Thymus (tissue), 11 donors: Measurements from ENCODE around the gene PLEKHA6. TPM values are rescaled to one million over a fixed set of nuclear protein-coding genes. Genes with fewer than 3 reads are reported as not detected.

ENCODE experiments used
- DNase-seq, 9 donors: peaks; one replicate each; pipeline ENCODE4 v3.0.0-alpha.2; 2013; ENCODE audit warnings: low spot score in 9 of 9, low read depth in 6 of 9, missing footprints in 1 of 9
- H3K27ac ChIP-seq, 2 donors: one replicate each; pipeline ENCODE4 v1.5.1; 2013; ENCODE audit warnings: control low read depth in 1 of 2, low read depth in 1 of 2, low read length in 1 of 2, mild to moderate bottlenecking in 1 of 2, moderate library complexity in 1 of 2
- H3K27me3 ChIP-seq, 2 donors: one replicate each; pipeline ENCODE4 v1.5.1; 2013; ENCODE audit warnings: low read length in 1 of 2; ENCODE audit not compliant: control insufficient read depth in 2 of 2, insufficient read depth in 1 of 2
- H3K36me3 ChIP-seq, 2 donors: one replicate each; pipeline ENCODE4 v1.5.1; 2013; ENCODE audit warnings: low read length in 1 of 2, mild to moderate bottlenecking in 1 of 2, moderate library complexity in 1 of 2; ENCODE audit not compliant: control insufficient read depth in 2 of 2, insufficient read depth in 2 of 2
- H3K4me1 ChIP-seq, 2 donors: one replicate each; pipeline ENCODE4 v1.5.1; 2013; ENCODE audit warnings: low read length in 2 of 2; ENCODE audit not compliant: control insufficient read depth in 2 of 2, insufficient read depth in 2 of 2
- H3K4me3 ChIP-seq, 2 donors: one replicate each; pipeline ENCODE4 v1.5.1; 2013; ENCODE audit warnings: low read length in 2 of 2, control low read depth in 1 of 2, mild to moderate bottlenecking in 1 of 2
- H3K9me3 ChIP-seq, 2 donors: one replicate each; pipeline ENCODE4 v1.5.1; 2013; ENCODE audit warnings: low read length in 1 of 2, mild to moderate bottlenecking in 1 of 2; ENCODE audit not compliant: control insufficient read depth in 2 of 2, insufficient read depth in 1 of 2
- WGBS: extraction: QIAGEN DNeasy Blood & Tissue Kit; methylation state at CpG from one replicate; pipeline ENCODE4 v1.1.7; 2013; 5-methylcytosine and 5-hydroxymethylcytosine counted together
- polyA plus RNA-seq: library from polyadenylated mRNA; stranded (reverse); fragments of 200-250 nt; gene quantifications from one replicate; pipeline ENCODE4 v1.2.3, GENCODE V29; 2013
- total RNA-seq: library from RNA; stranded (reverse); fragments of 120-200 nt; gene quantifications from one replicate; pipeline ENCODE4 v1.2.4, GENCODE V29; 2013
- donor health status: healthy.

Gene PLEKHA6
- total and polyA plus RNA-seq, 2 donors = 0.47 to 1.4 TPM

- no peak overlapping the region for H3K4me3 ChIP-seq
Observed at GRCh38 chr1:204350857-204351573, 8.7 kb downstream of the PLEKHA6 start.

GRCh38 chr1:204350312-204350711 is 9.4 kb downstream of the PLEKHA6 start:
- H3K27me3 ChIP-seq = no peaks in the 10 kb centered on the region
- no peaks in the 10 kb centered on the region for H3K9me3 ChIP-seq
- H3K27ac ChIP-seq = no peak overlapping the region
- no peak overlapping the region for H3K4me3 ChIP-seq
- H3K4me1 ChIP-seq = peaks cover 4 to 16% of the 10 kb centered on the region in 2 donors
- H3K36me3 ChIP-seq = no peaks in the 10 kb centered on the region
- no peak for DNase-seq
- WGBS = 81% methylated on average over 6 of the region's 6 CpGs

More at GRCh38 chr1:204350857-204351573, 8.7 kb downstream of the PLEKHA6 start:
- Histone ChIP-seq H3K9me3 (no peaks in the 10 kb centered on the region), H3K4me1 (peaks cover 4 to 16% of the 10 kb centered on the region in 2 donors), H3K27me3 (no peaks in the 10 kb centered on the region), H3K27ac (no peak overlapping the region), H3K36me3 (no peaks in the 10 kb centered on the region)
- WGBS = 43% methylated on average over 20 of the region's 20 CpGs
- peak in 3 of 9 donors; percentile 44 to 60 (median 49) for DNase-seq

- DNase-seq = no peak
- Histone ChIP-seq H3K27me3 (no peaks in the 10 kb centered on the region), H3K27ac (no peak overlapping the region), H3K4me3 (no peak overlapping the region), H3K9me3 (no peaks in the 10 kb centered on the region), H3K36me3 (no peaks in the 10 kb centered on the region), H3K4me1 (peaks cover 4 to 16% of the 10 kb centered on the region in 2 donors)
- WGBS = 89% methylated on average over 7 of the region's 7 CpGs
Observed at GRCh38 chr1:204349602-204350001, 10.1 kb downstream of the PLEKHA6 start.

GRCh38 chr1:204348722-204349121 is 11.0 kb downstream of the PLEKHA6 start:
- Histone ChIP-seq H3K27ac (no peak overlapping the region), H3K4me1 (peaks cover 4 to 16% of the 10 kb centered on the region in 2 donors), H3K9me3 (no peaks in the 10 kb centered on the region), H3K36me3 (no peaks in the 10 kb centered on the region), H3K4me3 (no peak overlapping the region), H3K27me3 (no peaks in the 10 kb centered on the region)
- DNase-seq = no peak
- 59% methylated on average over 6 of the region's 6 CpGs for WGBS

- Histone ChIP-seq H3K27me3 (no peaks in the 10 kb centered on the region), H3K27ac (no peak overlapping the region), H3K4me1 (peaks cover 4 to 16% of the 10 kb centered on the region in 2 donors), H3K4me3 (no peak overlapping the region), H3K36me3 (no peaks in the 10 kb centered on the region), H3K9me3 (no peaks in the 10 kb centered on the region)
- no peak for DNase-seq
- 96% methylated on average over 6 of the region's 6 CpGs for WGBS
Observed at GRCh38 chr1:204348242-204348641, 11.5 kb downstream of the PLEKHA6 start.

- no peak for DNase-seq
- Histone ChIP-seq H3K27me3 (no peaks in the 10 kb centered on the region), H3K4me1 (peaks cover 3 to 12% of the 10 kb centered on the region in 2 donors), H3K36me3 (no peaks in the 10 kb centered on the region), H3K9me3 (no peaks in the 10 kb centered on the region), H3K4me3 (no peak overlapping the region), H3K27ac (no peak overlapping the region)
- WGBS = 92% methylated on average over 6 of the region's 6 CpGs
Observed at GRCh38 chr1:204345941-204346645, 13.6 kb downstream of the PLEKHA6 start.

GRCh38 chr1:204345438-204345841 is 14.3 kb downstream of the PLEKHA6 start:
- Histone ChIP-seq H3K4me3 (no peak overlapping the region), H3K27ac (no peak overlapping the region), H3K9me3 (no peaks in the 10 kb centered on the region), H3K4me1 (peaks cover 0 to 5% of the 10 kb centered on the region in 2 donors), H3K36me3 (no peaks in the 10 kb centered on the region), H3K27me3 (no peaks in the 10 kb centered on the region)
- no peak for DNase-seq
- 89% methylated on average over 5 of the region's 5 CpGs for WGBS

- WGBS = 96% methylated on average over 6 of the region's 6 CpGs
- no peaks in the 10 kb centered on the region for H3K27me3 ChIP-seq
- H3K4me1 ChIP-seq = peaks cover 0 to 5% of the 10 kb centered on the region in 2 donors
- H3K36me3 ChIP-seq = no peaks in the 10 kb centered on the region
- H3K27ac ChIP-seq = no peak overlapping the region
- no peak overlapping the region for H3K4me3 ChIP-seq
- no peaks in the 10 kb centered on the region for H3K9me3 ChIP-seq
- DNase-seq = no peak
Observed at GRCh38 chr1:204344665-204345355, 14.9 kb downstream of the PLEKHA6 start.

GRCh38 chr1:204343802-204344201 is 15.9 kb downstream of the PLEKHA6 start:
- Histone ChIP-seq H3K4me3 (no peak overlapping the region), H3K9me3 (no peaks in the 10 kb centered on the region), H3K4me1 (peaks cover 0 to 3% of the 10 kb centered on the region in 2 donors), H3K36me3 (no peaks in the 10 kb centered on the region), H3K27ac (no peak overlapping the region), H3K27me3 (no peaks in the 10 kb centered on the region)
- no peak for DNase-seq
- WGBS = 76% methylated on average over 4 of the region's 4 CpGs
